K562 (cell line): Measurements from ENCODE around the gene SLC2A13. TPM values are rescaled to one million over a fixed set of nuclear protein-coding genes. Genes with fewer than 3 reads are reported as not detected.

ENCODE experiments used
- ATAC-seq: fragments of 200-7000 bp; cut with Tn5 transposase; 3 replicates; pipeline ENCODE4 v1.9.1; 2020; ENCODE audit warnings: moderate library complexity
- BruUV-seq: library from RNA; stranded (reverse); fragments of 400-500 nt; replicated peaks from 2 replicates; lab custom pipeline; 2021; lab: Mats Ljungman, UMichigan
- CTCF ChIA-PET: fragments of 300-600 bp; formaldehyde crosslinking; extraction: SDS; loops from one replicate; lab custom pipeline; 2021; ENCODE audit warnings: low intra/inter-chr PET ratio; lab: Yijun Ruan, JAX
- POLR2A ChIA-PET: fragments of 300-600, 350-650 bp; sonication (Branson Sonifier 250); formaldehyde crosslinking; extraction: SDS; loops from one replicate; lab custom pipeline; 2021; ENCODE audit warnings: antibody characterized with exemption, inconsistent platforms; lab: Yijun Ruan, JAX
- DNase-seq, 4 experiments: peaks; one replicate each; pipeline versions ENCODE4 v3.0.0 to v3.0.0-alpha.2; 2011 to 2018; ENCODE audit warnings: low spot score in 3 of 4, mixed read lengths in 3 of 4; ENCODE audit errors: extremely low read depth in 1 of 4
- FAIRE-seq: peaks from 2 replicates; lab custom pipeline; 2011; peaks lifted over from hg19 to GRCh38; lab: Jason Lieb, UNC
- H2AFZ ChIP-seq: 2 replicates; pipeline ENCODE4 v1.6.0; 2011; ENCODE audit warnings: low read depth, low read length, control low read depth, inconsistent platforms
- H3K27ac ChIP-seq: fragments of 200-600 bp; 3 replicates; pipeline ENCODE4 v1.8.0; 2011; ENCODE audit warnings: low read depth, mild to moderate bottlenecking, control low read depth, inconsistent platforms, low read length, moderate library complexity, mixed read lengths; ENCODE audit errors: extremely low read depth
- H3K27me3 ChIP-seq, 2 experiments: fragments of 300-600 bp in 1 of 2; 2 replicates in 1 of 2; 3 replicates in 1 of 2; pipeline versions ENCODE4 v1.6.0 to v1.8.0; 2011; ENCODE audit warnings: inconsistent platforms in 2 of 2, low read length in 2 of 2, mild to moderate bottlenecking in 1 of 2, mixed read lengths in 1 of 2, moderate library complexity in 1 of 2; ENCODE audit not compliant: control insufficient read depth in 2 of 2, insufficient read depth in 2 of 2
- H3K36me3 ChIP-seq: fragments of 300-600 bp; 3 replicates; pipeline ENCODE4 v1.8.0; 2011; ENCODE audit warnings: mild to moderate bottlenecking, low read length, inconsistent platforms; ENCODE audit not compliant: control insufficient read depth, insufficient read depth
- H3K4me1 ChIP-seq, 2 experiments: fragments of 200-600 bp in 1 of 2; replicated peaks in 1 of 2; 2 replicates in 1 of 2; 3 replicates in 1 of 2; pipeline versions ENCODE4 v1.5.1 to v1.8.0; 2011; ENCODE audit warnings: inconsistent platforms in 2 of 2, low read length in 2 of 2, mild to moderate bottlenecking in 1 of 2, mixed read lengths in 1 of 2, moderate library complexity in 1 of 2; ENCODE audit not compliant: control insufficient read depth in 2 of 2, insufficient read depth in 2 of 2
- H3K4me2 ChIP-seq: 2 replicates; pipeline ENCODE4 v1.6.1; 2011; ENCODE audit warnings: low read length, control low read depth, inconsistent platforms, mixed read lengths; ENCODE audit not compliant: insufficient read depth
- H3K4me3 ChIP-seq: fragments of 200-600 bp; sonication (generic), shearing (Covaris generic); 2 replicates; pipeline ENCODE4 v1.5.1; 2016; ENCODE audit warnings: control low read depth, inconsistent platforms
- H3K79me2 ChIP-seq: fragments of 200-600 bp; 3 replicates; pipeline ENCODE4 v1.8.0; 2011; ENCODE audit warnings: low read length, inconsistent platforms; ENCODE audit not compliant: control insufficient read depth, insufficient read depth
- H3K9ac ChIP-seq, 2 experiments: 2 replicates each; pipeline versions ENCODE4 v1.6.0 to v1.6.1; 2011; ENCODE audit warnings: low read depth in 2 of 2, low read length in 2 of 2, control low read depth in 1 of 2, inconsistent platforms in 1 of 2, mild to moderate bottlenecking in 1 of 2, mixed read lengths in 1 of 2; ENCODE audit not compliant: insufficient read depth in 1 of 2
- H3K9me1 ChIP-seq: one replicate; pipeline ENCODE4 v1.6.0; 2011; ENCODE audit warnings: inconsistent platforms, mild to moderate bottlenecking, low read length, moderate library complexity; ENCODE audit not compliant: control insufficient read depth, insufficient read depth
- H3K9me3 ChIP-seq: replicated peaks from 2 replicates; pipeline ENCODE4 v1.5.1; 2011; ENCODE audit warnings: low read depth, low read length, inconsistent platforms; ENCODE audit not compliant: control insufficient read depth, insufficient read depth
- H4K20me1 ChIP-seq: replicated peaks from 2 replicates; pipeline ENCODE4 v1.6.1; 2011; ENCODE audit warnings: low read length, inconsistent platforms, mixed read lengths; ENCODE audit not compliant: control insufficient read depth, insufficient read depth
- CTCF ChIP-seq, 3 experiments: IDR thresholded peaks in 2 of 3; conservative IDR thresholded peaks in 1 of 3; 2 replicates each; pipeline ENCODE4 v1.5.1; 2011 to 2012; ENCODE audit warnings: low read length in 3 of 3, mild to moderate bottlenecking in 3 of 3, control low read depth in 2 of 3, improper control_type of control experiment in 1 of 3, inconsistent platforms in 1 of 3, low read depth in 1 of 3, mixed read lengths in 1 of 3, moderate library complexity in 1 of 3; ENCODE audit not compliant: insufficient read depth in 2 of 3
- E2F1 ChIP-seq: sonication (generic); formaldehyde crosslinking; IDR thresholded peaks from 2 replicates; pipeline ENCODE4 v1.8.1; 2023; ENCODE audit warnings: mild to moderate bottlenecking, missing genetic modification reagents, moderate library complexity
- FOXA3 ChIP-seq, 2 experiments: fragments of 450-650 bp in 1 of 2; sonication (generic) in 1 of 2; formaldehyde crosslinking; IDR thresholded peaks in 1 of 2; conservative IDR thresholded peaks in 1 of 2; 2 replicates each; pipeline versions ENCODE4 v1.4.0 to v1.8.0; 2020 to 2022; ENCODE audit warnings: mild to moderate bottlenecking in 2 of 2, missing genetic modification reagents in 1 of 2
- GTF2B ChIP-seq: IDR thresholded peaks from 2 replicates; pipeline ENCODE4 v1.6.1; 2011; ENCODE audit not compliant: insufficient read length; ENCODE audit errors: extremely low read depth
- ZNF324 ChIP-seq: fragments of 250-450 bp; sonication (Bioruptor Pico); IDR thresholded peaks from 2 replicates; pipeline ENCODE4 v1.4.0; 2020; ENCODE audit warnings: mild to moderate bottlenecking
- WGBS: fragments of 100-300 bp; shearing (Covaris generic); methylation state at CpG from one replicate; pipeline ENCODE4 v1.1.6; 2016; ENCODE audit warnings: low coverage, mixed read lengths; ENCODE audit not compliant: insufficient coverage; ENCODE audit errors: missing lambda C conversion rate; 5-methylcytosine and 5-hydroxymethylcytosine counted together
- in situ Hi-C: fragments of 300-500 bp; cut with MboI; formaldehyde crosslinking; loops from 4 replicates; pipeline ENCODE4 v1.15.0; 2018; ENCODE audit warnings: inconsistent platforms, mixed read lengths
- intact Hi-C: fragments of 100-400 bp; cut with micrococcal nuclease; formaldehyde crosslinking; loops from 2 replicates; pipeline ENCODE4 v1.14.2; 2022
- polyA plus RNA-seq, 8 experiments: library from polyadenylated mRNA; depleted of rRNA in 4 of 8; stranded (reverse) in 5 of 8; unstranded in 3 of 8; fragments of >200 nt; fragmentation: Nextera tagmentation in 2 of 8; fragmentation: Illumina TruSeq in 1 of 8; extraction: Ambion mirVana in 2 of 8; extraction: Trizol in 1 of 8; gene quantifications; 2 replicates each; pipeline versions ENCODE4 v1.2.1 to v1.2.3, GENCODE V29; 2011 to 2014; ENCODE audit warnings: inconsistent platforms in 1 of 8, missing spikeins in 1 of 8
- total RNA-seq, 7 experiments: library from RNA; depleted of rRNA in 6 of 7; stranded (reverse); fragments of >200 nt in 6 of 7; fragmentation: Illumina TruSeq in 2 of 7; extraction: Trizol in 2 of 7; gene quantifications; 2 replicates each; pipeline versions ENCODE4 v1.2.1 to v1.2.3, GENCODE V29; 2011 to 2021; ENCODE audit warnings: low replicate concordance in 1 of 7

Gene SLC2A13
- total and polyA plus RNA-seq, 9 of the 15 experiments (the other 6 are each of a cell fraction or from before 2014, with no cell fraction given) = 1.7 to 12.4 (median 9.0) TPM

GRCh38 chr12:39824505-39825212 lies 281.2 kb downstream of the SLC2A13 start:
- ATAC-seq = no peak
- Histone ChIP-seq H4K20me1 (no peaks in the 10 kb centered on the region), H3K9ac (no peak overlapping the region), H3K36me3 (no peaks in the 10 kb centered on the region), H3K4me3 (no peak overlapping the region), H3K27ac (no peak overlapping the region), H2AFZ (no peak overlapping the region), H3K79me2 (no peaks in the 10 kb centered on the region), H3K27me3 (no peaks in the 10 kb centered on the region), H3K9me1 (no peaks in the 10 kb centered on the region), H3K4me2 (no peak overlapping the region), H3K9me3 (no peaks in the 10 kb centered on the region), H3K4me1 (no peaks in the 10 kb centered on the region)
- no peak for FAIRE-seq
- in situ Hi-C loops = no loop called here
- TF ChIP-seq E2F1 (CRISPR knock-in tag) (no peak), CTCF (IDR thresholded peaks at IDR 0.05 in 2 of 3, conservative IDR thresholded peaks at IDR 0.05 in 1 of 3; ENCODE audit: insufficient read depth in 2 of 3, low read depth in 1 of 3, low read length in 3 of 3) (peak in 1 of 3 experiments; percentile 14; a peak in 1 of 6 replicates), ZNF324 (CRISPR knock-in tag) (no peak), GTF2B (no peak), FOXA3 (CRISPR knock-in tag; conservative IDR thresholded peaks at IDR 0.05 in 1 of 2, IDR thresholded peaks at IDR 0.05 in 1 of 2) (no peak)
- POLR2A ChIA-PET = interaction anchor here (0.6 kb wide), 1 partner anchor 661 kb away, joined by 3 read pairs; no protein-coding TSS in a partner anchor
- BruUV-seq = no TSS peak
- CTCF ChIA-PET = interaction anchor here (1.3 kb wide), 1 partner anchor 166 kb away, joined by 5 read pairs; no protein-coding TSS in a partner anchor
- DNase-seq = no peak
- intact Hi-C loops = no loop called here
- 74% methylated on average over 3 of the region's 3 CpGs for WGBS
